Measurements from ENCODE around the gene ACAA1. TPM values are rescaled to one million over a fixed set of nuclear protein-coding genes. Genes with fewer than 3 reads are reported as not detected.

ACAA1 gene
- total RNA-seq, 1 donor from 2014 or later = 88.3 TPM

DNA sequence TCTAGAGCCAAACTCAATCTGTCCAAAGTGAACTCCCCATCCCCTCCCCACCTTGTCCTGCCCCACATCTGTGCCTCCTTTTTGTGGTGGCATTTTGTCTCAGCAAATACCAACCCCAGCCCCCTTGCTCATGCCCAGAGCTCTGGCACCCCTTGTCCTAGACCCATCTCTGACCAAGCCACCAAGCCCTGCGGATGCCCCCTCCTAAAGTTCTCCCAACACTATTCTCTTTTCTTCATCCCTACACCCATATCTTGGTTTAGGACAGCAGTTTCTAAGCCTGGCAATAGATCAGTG lies 17.7 kb downstream of the ACAA1 start:
- no peak for DNase-seq
- peaks cover 57% of the 10 kb centered on the region for H3K36me3 ChIP-seq
- H3K27ac ChIP-seq = no peak overlapping the region
- ATAC-seq = no peak
- no peaks in the 10 kb centered on the region for H3K9me3 ChIP-seq
- no peak overlapping the region for H3K4me3 ChIP-seq
- TF ChIP-seq CTCF (IDR thresholded peaks at IDR 0.05) = no peak
- peaks cover 5% of the 10 kb centered on the region for H3K4me1 ChIP-seq
- H3K27me3 ChIP-seq (ENCODE audit: low read depth) = no peaks in the 10 kb centered on the region
- intact Hi-C loops (cut with DNase I) = no loop called here

- no peak overlapping the region for H3K27ac ChIP-seq
- no peaks in the 10 kb centered on the region for H3K27me3 ChIP-seq (ENCODE audit: low read depth)
- DNase-seq (no peak), ATAC-seq (no peak)
- H3K9me3 ChIP-seq = no peaks in the 10 kb centered on the region
- no peak for TF ChIP-seq CTCF (IDR thresholded peaks at IDR 0.05)
- peaks cover 52% of the 10 kb centered on the region for H3K36me3 ChIP-seq
- intact Hi-C loops (cut with DNase I) = no loop called here
- H3K4me3 ChIP-seq = no peak overlapping the region
- peaks cover 5% of the 10 kb centered on the region for H3K4me1 ChIP-seq
Observed at GRCh38 chr3:38118421-38119247, 18.3 kb downstream of the ACAA1 start.

DNA sequence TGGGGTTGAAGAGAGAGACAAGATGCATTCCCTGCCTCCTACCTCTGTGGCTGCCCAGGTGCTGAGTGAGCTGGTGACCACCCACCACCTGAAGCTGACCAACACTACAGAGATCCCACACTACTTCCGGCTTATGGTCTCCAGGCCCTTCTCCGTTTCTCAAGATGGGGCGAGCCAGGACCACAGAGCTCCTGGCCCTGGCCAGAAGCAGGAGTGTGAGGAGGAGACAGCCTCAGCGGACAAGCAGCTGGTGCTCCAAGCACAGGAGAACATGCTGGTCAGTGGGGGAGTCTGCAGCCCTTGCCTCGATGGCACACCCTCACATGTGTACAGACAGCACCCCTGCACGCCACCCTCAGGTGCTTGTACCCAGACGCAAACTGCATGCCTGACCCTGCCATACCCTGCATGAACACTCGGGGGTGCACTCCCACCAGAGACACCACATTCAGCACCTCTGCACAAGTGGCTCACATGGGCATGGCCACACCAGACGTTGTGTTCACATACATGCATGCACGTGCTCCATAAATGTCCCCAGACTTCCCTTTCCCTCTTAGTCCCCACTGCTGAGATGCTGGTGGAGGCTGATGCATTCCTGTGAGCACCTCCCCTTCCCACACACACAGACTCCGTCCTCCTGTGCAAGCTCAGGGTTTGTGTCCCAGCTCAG lies 19.0 kb downstream of the ACAA1 start:
- ATAC-seq = peak; percentile 84 to 86
- intact Hi-C loops (cut with DNase I) = no loop called here
- H3K27ac ChIP-seq = no peak overlapping the region

GRCh38 chr3:38117163-38117716 lies 19.7 kb downstream of the ACAA1 start:
- ATAC-seq (peak; percentile 70 to 88), DNase-seq (peak; percentile 66)
- peaks cover 5% of the 10 kb centered on the region for H3K4me1 ChIP-seq
- no peak overlapping the region for H3K27ac ChIP-seq
- intact Hi-C loops (cut with DNase I) = no loop called here
- H3K4me3 ChIP-seq = no peak overlapping the region
- TF ChIP-seq CTCF (IDR thresholded peaks at IDR 0.05) = no peak
- no peaks in the 10 kb centered on the region for H3K27me3 ChIP-seq (ENCODE audit: low read depth)
- no peaks in the 10 kb centered on the region for H3K9me3 ChIP-seq
- H3K36me3 ChIP-seq = peaks cover 38% of the 10 kb centered on the region

More for the DNA sequence above, 19.0 kb downstream of the ACAA1 start:
- Histone ChIP-seq H3K4me3 (no peak overlapping the region), H3K27me3 (ENCODE audit: low read depth) (no peaks in the 10 kb centered on the region), H3K36me3 (peaks cover 44% of the 10 kb centered on the region), H3K9me3 (no peaks in the 10 kb centered on the region), H3K4me1 (peaks cover 5% of the 10 kb centered on the region)
- peak; percentile 75 for TF ChIP-seq CTCF (IDR thresholded peaks at IDR 0.05)
- peak; percentile 83 for DNase-seq

DNA sequence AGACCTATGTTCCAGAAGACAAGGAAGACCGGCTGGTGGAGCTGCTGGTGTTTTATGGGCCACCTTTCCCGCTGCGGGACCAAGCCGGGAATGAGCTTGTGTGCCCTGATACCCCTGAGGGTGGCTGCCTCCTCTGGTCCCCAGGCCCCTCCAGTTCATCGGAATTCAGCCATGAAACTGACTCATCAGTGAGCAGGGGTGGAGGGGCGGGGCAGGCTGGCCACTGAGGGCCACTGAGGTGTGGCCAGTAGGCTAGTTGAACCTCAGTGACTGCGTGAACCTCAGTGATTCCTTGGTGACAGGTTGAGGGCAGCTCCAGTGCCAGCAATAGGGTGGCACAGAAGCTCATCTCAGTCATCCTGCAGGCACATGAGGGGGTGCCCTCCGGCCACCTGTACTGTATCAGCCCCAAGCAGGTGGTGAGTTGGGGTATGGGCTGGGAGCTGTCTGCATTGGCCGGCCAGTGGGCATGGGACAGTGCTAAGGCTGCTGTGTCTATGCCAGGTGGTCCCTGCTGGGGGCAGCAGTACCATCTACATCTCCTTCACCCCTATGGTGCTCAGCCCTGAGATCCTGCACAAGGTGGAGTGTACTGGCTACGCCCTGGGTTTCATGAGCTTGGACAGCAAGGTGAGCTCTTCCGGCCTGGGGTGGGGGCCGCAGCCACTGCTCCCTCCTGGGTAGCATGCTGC lies 20.3 kb downstream of the ACAA1 start:
- peaks cover 32% of the 10 kb centered on the region for H3K36me3 ChIP-seq
- H3K9me3 ChIP-seq = no peaks in the 10 kb centered on the region
- H3K4me3 ChIP-seq = no peak overlapping the region
- DNase-seq = peak; percentile 39
- intact Hi-C loops (cut with DNase I) = no loop called here
- ATAC-seq = no peak
- H3K4me1 ChIP-seq = peaks cover 5% of the 10 kb centered on the region
- no peaks in the 10 kb centered on the region for H3K27me3 ChIP-seq (ENCODE audit: low read depth)
- TF ChIP-seq CTCF (IDR thresholded peaks at IDR 0.05) = no peak
- no peak overlapping the region for H3K27ac ChIP-seq
